ENCODE results near the gene LLCFC1.

The LLCFC1 gene

DNA sequence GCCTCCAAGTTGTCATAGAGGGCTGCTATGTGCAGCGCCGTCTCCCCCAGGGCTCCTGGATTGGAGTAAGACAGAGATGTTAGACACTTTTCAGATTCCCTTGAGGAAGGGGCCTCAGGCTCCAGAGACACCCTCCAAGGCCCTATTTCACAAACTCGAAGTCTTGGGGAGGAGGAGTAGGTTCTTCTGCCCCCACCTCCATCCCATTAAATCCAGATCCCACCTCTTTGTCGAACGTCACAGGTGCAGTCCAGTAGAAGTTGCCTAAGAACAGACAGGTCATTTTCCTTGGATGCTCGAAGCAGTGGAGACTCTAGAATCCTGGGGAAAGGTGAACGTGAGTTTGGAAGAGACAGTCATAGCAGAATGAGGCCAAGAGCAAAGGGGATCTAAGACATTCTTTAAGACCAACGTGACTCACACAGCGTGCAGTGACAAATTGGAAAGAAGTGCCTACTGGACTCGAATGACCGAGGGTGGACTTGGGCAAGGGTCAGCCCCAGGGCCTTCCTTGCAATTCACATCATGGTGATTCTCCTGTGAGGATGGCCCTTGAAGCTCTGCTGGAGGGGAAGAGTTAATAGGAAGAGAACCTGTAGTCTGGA, 9.1 kb upstream of the LLCFC1 start:
- H3K27ac ChIP-seq = no peak overlapping the region
- no peak for TF ChIP-seq ZFX (IDR thresholded peaks at IDR 0.05; ENCODE audit: borderline replicate concordance)
- TF ChIP-seq, protein P1, sequence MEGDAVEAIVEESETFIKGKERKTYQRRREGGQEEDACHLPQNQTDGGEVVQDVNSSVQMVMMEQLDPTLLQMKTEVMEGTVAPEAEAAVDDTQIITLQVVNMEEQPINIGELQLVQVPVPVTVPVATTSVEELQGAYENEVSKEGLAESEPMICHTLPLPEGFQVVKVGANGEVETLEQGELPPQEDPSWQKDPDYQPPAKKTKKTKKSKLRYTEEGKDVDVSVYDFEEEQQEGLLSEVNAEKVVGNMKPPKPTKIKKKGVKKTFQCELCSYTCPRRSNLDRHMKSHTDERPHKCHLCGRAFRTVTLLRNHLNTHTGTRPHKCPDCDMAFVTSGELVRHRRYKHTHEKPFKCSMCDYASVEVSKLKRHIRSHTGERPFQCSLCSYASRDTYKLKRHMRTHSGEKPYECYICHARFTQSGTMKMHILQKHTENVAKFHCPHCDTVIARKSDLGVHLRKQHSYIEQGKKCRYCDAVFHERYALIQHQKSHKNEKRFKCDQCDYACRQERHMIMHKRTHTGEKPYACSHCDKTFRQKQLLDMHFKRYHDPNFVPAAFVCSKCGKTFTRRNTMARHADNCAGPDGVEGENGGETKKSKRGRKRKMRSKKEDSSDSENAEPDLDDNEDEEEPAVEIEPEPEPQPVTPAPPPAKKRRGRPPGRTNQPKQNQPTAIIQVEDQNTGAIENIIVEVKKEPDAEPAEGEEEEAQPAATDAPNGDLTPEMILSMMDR (IDR thresholded peaks at IDR 0.05) = no peak

DNA sequence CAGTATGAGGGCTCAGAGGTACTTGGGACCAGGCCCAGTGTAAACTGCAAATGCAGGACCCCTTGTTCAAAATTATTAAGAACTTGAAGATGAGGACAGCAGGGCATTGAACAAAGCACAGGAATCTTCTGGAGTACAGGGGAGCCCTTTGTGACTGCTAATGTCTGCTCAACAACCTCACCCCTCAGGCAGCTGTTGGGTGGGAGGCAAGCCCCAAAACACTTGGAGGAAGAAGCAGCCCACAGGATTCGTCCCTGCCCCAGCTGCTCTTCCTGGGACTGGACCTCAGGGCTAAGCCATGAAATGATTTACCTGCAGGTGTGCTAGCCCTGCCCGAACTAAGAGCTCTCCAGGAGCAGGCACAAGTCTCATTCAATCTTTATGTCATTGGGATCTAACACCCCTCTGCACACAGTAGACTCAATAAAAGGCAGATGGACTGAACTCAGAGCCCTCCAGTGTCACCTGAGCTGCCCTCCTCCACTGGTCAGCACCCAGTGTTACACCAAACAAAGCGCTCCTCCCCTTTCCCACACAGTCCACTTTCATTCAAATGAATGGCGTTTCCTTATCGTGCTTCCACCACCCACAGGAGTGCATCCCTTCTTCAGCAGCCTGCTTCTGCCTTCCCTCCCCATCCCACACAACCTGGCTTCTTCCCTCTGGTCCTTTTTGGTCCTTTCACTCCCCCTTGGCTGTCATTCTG, 6.7 kb upstream of the LLCFC1 start:
- TF ChIP-seq, protein P1 (IDR thresholded peaks at IDR 0.05) = no peak
- no peak for TF ChIP-seq ZFX (IDR thresholded peaks at IDR 0.05; ENCODE audit: borderline replicate concordance)
- H3K27ac ChIP-seq = no peak overlapping the region

DNA sequence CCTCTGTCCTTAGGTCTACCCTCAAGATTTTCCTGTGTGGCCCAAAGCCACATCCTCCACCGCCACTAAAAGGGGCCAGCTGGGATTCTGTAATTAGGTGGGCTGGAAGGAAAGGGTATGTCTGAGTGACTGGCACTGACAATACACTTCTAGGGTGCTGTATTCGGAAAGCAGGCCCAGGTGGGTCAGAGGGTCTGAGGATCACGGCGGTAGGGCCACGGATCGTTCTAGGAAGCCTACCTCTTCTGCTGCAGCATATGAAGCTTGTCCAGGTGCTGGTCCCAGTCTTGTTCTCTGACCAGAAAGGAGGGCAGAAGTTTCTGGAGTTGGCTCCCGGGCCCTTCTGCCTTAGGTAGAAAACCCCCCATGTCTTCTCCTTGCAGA, 6.2 kb upstream of the LLCFC1 start:
- TF ChIP-seq, protein P1 (IDR thresholded peaks at IDR 0.05) = no peak
- TF ChIP-seq ZFX (IDR thresholded peaks at IDR 0.05; ENCODE audit: borderline replicate concordance) = no peak
- H3K27ac ChIP-seq = no peak overlapping the region

DNA sequence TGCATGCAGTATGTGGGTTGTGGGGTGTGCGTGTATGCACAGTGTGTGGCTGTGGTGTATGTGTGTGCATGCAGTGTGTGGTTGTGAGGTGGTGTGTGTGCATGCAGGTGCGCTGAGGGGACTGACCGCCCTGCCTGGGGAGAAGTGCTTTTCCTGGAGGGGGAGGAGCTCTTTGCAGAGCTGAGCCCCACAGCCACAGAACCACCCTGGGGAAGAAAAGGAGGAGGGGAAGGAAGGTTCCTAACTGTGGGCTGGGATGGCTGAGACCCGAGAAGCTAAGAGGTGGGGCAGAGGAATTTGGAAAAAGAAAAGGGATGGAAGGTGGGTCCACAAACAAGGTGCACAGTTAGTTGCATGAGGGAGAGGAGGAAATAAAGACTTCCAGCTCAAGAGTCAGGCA, 5.7 kb upstream of the LLCFC1 start, which contains the start of gene TRPV5:
Gene TRPV5 (minus strand): TSS at position 123 of the 400 bp plus-strand sequence. CDS start 287 bp downstream, outside the sequence.
- TF ChIP-seq ZFX (IDR thresholded peaks at IDR 0.05; ENCODE audit: borderline replicate concordance) = no peak
- TF ChIP-seq, protein P1 (IDR thresholded peaks at IDR 0.05) = no peak
- H3K27ac ChIP-seq = no peak within 1 kb of the TSS

DNA sequence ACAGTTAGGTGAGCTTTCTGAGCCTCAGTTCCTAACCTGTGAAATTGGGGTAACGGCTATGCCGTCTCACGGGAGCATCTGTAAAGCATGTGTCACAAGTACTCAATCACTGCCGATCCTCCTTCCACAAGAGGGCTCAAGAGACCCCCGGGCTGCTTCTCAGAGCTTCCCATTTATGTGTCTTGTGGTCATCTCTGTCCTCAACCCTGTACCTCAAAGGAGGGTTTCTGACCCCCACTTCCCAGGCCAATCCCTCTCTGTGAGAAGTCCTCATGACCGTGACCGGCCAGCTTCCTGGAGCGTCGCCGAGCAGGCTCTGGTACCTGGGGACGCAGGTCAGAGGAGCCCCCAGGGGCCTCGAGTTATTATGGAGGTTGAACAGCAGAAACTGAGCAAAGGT, 5.2 kb upstream of the LLCFC1 start:
- TF ChIP-seq, protein P1 (IDR thresholded peaks at IDR 0.05) = no peak
- TF ChIP-seq ZFX (IDR thresholded peaks at IDR 0.05; ENCODE audit: borderline replicate concordance) = no peak
- H3K27ac ChIP-seq = no peak overlapping the region

DNA sequence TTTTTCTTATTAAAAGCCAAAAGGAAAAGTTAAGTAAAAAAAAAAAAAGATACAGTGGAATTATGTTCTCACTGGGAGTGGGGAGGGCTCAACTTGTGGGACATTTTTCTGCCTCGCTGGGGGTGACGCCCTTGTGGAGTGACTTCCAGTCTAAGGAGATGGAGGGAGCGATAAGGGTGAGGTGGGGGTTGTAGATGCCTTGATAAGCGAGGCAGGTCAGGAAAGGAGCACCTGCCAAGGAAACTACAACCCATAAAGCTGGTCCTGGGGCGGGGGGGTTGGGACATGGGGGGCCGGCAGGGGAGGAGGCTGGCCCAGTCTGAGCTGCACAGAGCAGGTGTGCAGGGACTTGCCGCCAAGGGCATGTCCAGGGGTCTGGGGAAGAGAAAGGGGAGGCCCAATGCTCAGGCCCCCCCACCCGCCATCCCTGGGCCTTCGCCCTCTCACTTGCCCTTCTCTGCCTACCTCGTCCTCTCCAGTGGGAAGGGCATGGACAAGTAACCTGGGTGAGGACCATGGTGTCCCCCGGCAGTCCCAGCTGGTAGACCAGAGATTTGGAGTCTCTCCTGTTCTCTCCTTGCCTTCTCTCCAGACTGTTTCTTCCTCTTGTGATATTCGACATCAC, 3.2 kb upstream of the LLCFC1 start:
- TF ChIP-seq, protein P1 (IDR thresholded peaks at IDR 0.05) = no peak
- TF ChIP-seq ZFX (IDR thresholded peaks at IDR 0.05; ENCODE audit: borderline replicate concordance) = no peak
- H3K27ac ChIP-seq = no peak overlapping the region

DNA sequence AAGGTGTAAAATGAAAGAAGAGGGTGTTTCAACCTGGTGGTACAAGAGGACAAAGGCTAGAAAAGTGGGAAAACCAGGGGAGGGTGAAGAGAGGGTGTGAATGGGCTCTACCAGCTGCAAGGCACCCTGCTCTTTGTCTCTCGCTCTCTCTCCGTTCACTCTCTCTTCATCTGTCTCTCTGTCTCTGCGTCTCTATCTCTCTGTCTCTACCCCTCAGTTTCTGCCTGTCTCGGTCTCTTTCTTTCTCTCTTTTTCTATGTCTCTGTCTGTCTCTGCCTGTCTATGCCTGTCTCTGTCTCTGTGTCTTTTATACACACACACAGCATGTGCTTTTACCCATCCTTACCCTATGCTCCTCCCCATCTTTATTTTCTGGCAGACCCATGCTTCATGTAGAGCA, 673 bp upstream of the LLCFC1 start:
- TF ChIP-seq, protein P1 (IDR thresholded peaks at IDR 0.05) = no peak
- no peak for TF ChIP-seq ZFX (IDR thresholded peaks at IDR 0.05; ENCODE audit: borderline replicate concordance)
- no peak overlapping the region for H3K27ac ChIP-seq
